Hepatocyte (in vitro differentiated cells): Measurements from ENCODE around the gene CSPG4. TPM values are rescaled to one million over a fixed set of nuclear protein-coding genes. Genes with fewer than 3 reads are reported as not detected.
"Not testable (repeated sequence)": the region's sequence is repeated elsewhere in the genome, so short reads cannot be mapped to it uniquely, and the experiment has no call there.

Experiments used
- DNase-seq: peaks from one replicate; pipeline ENCODE4 v3.0.0-alpha.2; 2016; ENCODE audit warnings: low spot score
- H2AFZ ChIP-seq: fragments of 200-600 bp; sonication (generic); 2 replicates; pipeline ENCODE4 v1.6.0; 2016; ENCODE audit warnings: antibody characterized with exemption, mild to moderate bottlenecking
- H3K27ac ChIP-seq: fragments of 200-600 bp; sonication (generic); 2 replicates; pipeline ENCODE4 v1.5.1; 2016; ENCODE audit warnings: mild to moderate bottlenecking
- H3K27me3 ChIP-seq: fragments of 200-600 bp; sonication (generic); 2 replicates; pipeline ENCODE4 v1.6.1; 2016
- H3K36me3 ChIP-seq: fragments of 200-600 bp; sonication (generic); replicated peaks from 2 replicates; pipeline ENCODE4 v1.5.1; 2016; ENCODE audit warnings: low read depth; ENCODE audit not compliant: insufficient read depth
- H3K4me1 ChIP-seq: fragments of 200-600 bp; sonication (generic); 2 replicates; pipeline ENCODE4 v1.5.1; 2016; ENCODE audit warnings: mild to moderate bottlenecking, moderate library complexity; ENCODE audit not compliant: insufficient read depth
- H3K4me2 ChIP-seq: fragments of 200-600 bp; sonication (generic); 2 replicates; pipeline ENCODE4 v1.6.0; 2016
- H3K4me3 ChIP-seq: fragments of 200-600 bp; sonication (generic); 2 replicates; pipeline ENCODE4 v1.5.1; 2016; ENCODE audit warnings: mild to moderate bottlenecking
- H3K79me2 ChIP-seq: fragments of 200-600 bp; sonication (generic); 2 replicates; pipeline ENCODE4 v1.6.0; 2017; ENCODE audit warnings: mild to moderate bottlenecking
- H3K9me2 ChIP-seq: fragments of 200-600 bp; sonication (generic); replicated peaks from 2 replicates; pipeline ENCODE4 v1.6.0; 2017; ENCODE audit warnings: mild to moderate bottlenecking; ENCODE audit not compliant: insufficient read depth
- H3K9me3 ChIP-seq: fragments of 200-600 bp; sonication (generic); 2 replicates; pipeline ENCODE4 v1.5.1; 2016; ENCODE audit warnings: low read depth, mild to moderate bottlenecking
- H4K20me1 ChIP-seq: fragments of 200-600 bp; sonication (generic); 2 replicates; pipeline ENCODE4 v1.6.0; 2016; ENCODE audit warnings: mild to moderate bottlenecking; ENCODE audit not compliant: insufficient read depth, poor library complexity, severe bottlenecking
- CTCF ChIP-seq: fragments of 200-600 bp; sonication (generic); IDR thresholded peaks from 2 replicates; pipeline ENCODE4 v1.5.1; 2016; ENCODE audit warnings: antibody characterized with exemption, mild to moderate bottlenecking; ENCODE audit not compliant: poor library complexity
- EZH2 ChIP-seq: fragments of 200-600 bp; sonication (generic); IDR thresholded peaks from 2 replicates; pipeline ENCODE4 v1.6.1; 2016; ENCODE audit warnings: antibody characterized with exemption, mild to moderate bottlenecking, borderline replicate concordance
- EZH2phosphoT487 ChIP-seq: fragments of 200-600 bp; sonication (generic); IDR thresholded peaks from one replicate; pipeline ENCODE4 v1.6.1; 2018; ENCODE audit warnings: antibody characterized with exemption, mild to moderate bottlenecking, low read depth, moderate library complexity; ENCODE audit not compliant: unreplicated experiment, severe bottlenecking
- WGBS: methylation state at CpG from one replicate; pipeline ENCODE4 v1.1.6; 2016; ENCODE audit warnings: low lambda C conversion rate; ENCODE audit errors: missing lambda C conversion rate; 5-methylcytosine and 5-hydroxymethylcytosine counted together
- polyA plus RNA-seq: library from polyadenylated mRNA; unstranded; fragments of >200 nt; fragmentation: Nextera tagmentation; extraction: Ambion mirVana; gene quantifications from 2 replicates; pipeline ENCODE4 v1.2.1, GENCODE V29; 2016
- total RNA-seq: library from RNA; depleted of rRNA; stranded (reverse); fragments of >200 nt; gene quantifications from 2 replicates; pipeline ENCODE4 v1.2.3, GENCODE V29; 2014

CSPG4 gene
- total and polyA plus RNA-seq, 2 experiments from 2014 or later: 6.4 to 7.8 TPM

GRCh38 chr15:75732177-75732808 is 19.6 kb upstream of the CSPG4 start:
- Histone ChIP-seq H3K9me3 (no peaks in the 10 kb centered on the region), H3K4me1 (peaks cover 19% of the 10 kb centered on the region), H4K20me1 (no peaks in the 10 kb centered on the region), H3K79me2 (no peaks in the 10 kb centered on the region), H3K9me2 (no peaks in the 10 kb centered on the region), H3K27ac (peak overlapping the region; percentile 90), H2AFZ (no peak overlapping the region), H3K27me3 (no peaks in the 10 kb centered on the region), H3K36me3 (no peaks in the 10 kb centered on the region), H3K4me2 (peak overlapping the region; percentile 42), H3K4me3 (no peak overlapping the region)
- DNase-seq: no peak
- TF ChIP-seq EZH2: no peak
- no peak for TF ChIP-seq CTCF
- TF ChIP-seq EZH2phosphoT487: no peak
- WGBS: 65% methylated on average over 16 of the region's 16 CpGs

GRCh38 chr15:75731248-75732151 is 18.9 kb upstream of the CSPG4 start:
- Histone ChIP-seq H3K4me2 (peak overlapping the region; percentile 42), H2AFZ (no peak overlapping the region), H3K4me3 (no peak overlapping the region), H3K27me3 (no peaks in the 10 kb centered on the region), H3K9me3 (no peaks in the 10 kb centered on the region), H3K79me2 (no peaks in the 10 kb centered on the region), H3K36me3 (no peaks in the 10 kb centered on the region), H3K4me1 (peaks cover 19% of the 10 kb centered on the region), H3K9me2 (no peaks in the 10 kb centered on the region), H3K27ac (peak overlapping the region; percentile 90), H4K20me1 (no peaks in the 10 kb centered on the region)
- DNase-seq: peak; percentile 58
- 61% methylated on average over 27 of the region's 28 CpGs for WGBS
- TF ChIP-seq EZH2 (no peak), CTCF (peak; percentile 19)

GRCh38 chr15:75730376-75731247 is 18.0 kb upstream of the CSPG4 start:
- H3K9me3 ChIP-seq, H3K27ac ChIP-seq: not testable (repeated sequence)

More at GRCh38 chr15:75730376-75731247, 18.0 kb upstream of the CSPG4 start:
- not testable (repeated sequence) for H4K20me1 ChIP-seq, H3K27me3 ChIP-seq, H2AFZ ChIP-seq, H3K4me3 ChIP-seq, DNase-seq, H3K79me2 ChIP-seq, H3K4me2 ChIP-seq, H3K9me2 ChIP-seq, H3K36me3 ChIP-seq
- 93% methylated on average over 16 of the region's 17 CpGs for WGBS
- peaks cover 19% of the 10 kb centered on the region for H3K4me1 ChIP-seq
